Ovary (tissue), 9 donors: ENCODE measurements around the gene PLD6. TPM values are rescaled to one million over a fixed set of nuclear protein-coding genes. Genes with fewer than 3 reads are reported as not detected.

Experiments used
- DNase-seq, 5 donors: peaks; one replicate each; pipeline ENCODE4 v3.0.0-alpha.2; 2019 to 2020
- H3K27ac ChIP-seq, 2 donors: fragments of 200-600 bp; one replicate each; pipeline versions ENCODE4 v1.5.1 to v1.8.0; 2019 to 2022
- H3K27me3 ChIP-seq: fragments of 200-600 bp; one replicate; pipeline ENCODE4 v1.8.0; 2022
- H3K36me3 ChIP-seq: fragments of 200-600 bp; sonication (generic); one replicate; pipeline ENCODE4 v1.5.1; 2019
- H3K4me1 ChIP-seq: one replicate; pipeline ENCODE4 v1.8.1; 2013; ENCODE audit warnings: mild to moderate bottlenecking, moderate library complexity; ENCODE audit not compliant: insufficient read depth
- H3K4me3 ChIP-seq: fragments of 200-600 bp; sonication (generic); one replicate; pipeline ENCODE4 v1.5.1; 2017
- H3K9me3 ChIP-seq, 2 donors: fragments of 200-600 bp in 1 of 2; sonication (generic) in 1 of 2; one replicate each; pipeline versions ENCODE4 v1.5.1 to v1.8.1; 2013 to 2019; ENCODE audit warnings: mild to moderate bottlenecking in 1 of 2, moderate library complexity in 1 of 2
- CTCF ChIP-seq, 3 donors: fragments of 450-650 bp in 2 of 3; fragments of 200-600 bp in 1 of 3; IDR thresholded peaks; one replicate each; pipeline versions ENCODE4 v1.5.1 to v1.8.0; 2016 to 2022; ENCODE audit warnings: antibody characterized with exemption in 3 of 3, mild to moderate bottlenecking in 1 of 3
- EP300 ChIP-seq: sonication (generic); formaldehyde crosslinking; IDR thresholded peaks from one replicate; pipeline ENCODE4 v1.6.1; 2017; ENCODE audit warnings: antibody characterized with exemption
- POLR2A ChIP-seq: fragments of 450-650 bp; IDR thresholded peaks from one replicate; pipeline ENCODE4 v1.6.1; 2017; ENCODE audit warnings: antibody characterized with exemption, mild to moderate bottlenecking, moderate library complexity
- WGBS, 3 donors: extraction: QIAGEN DNeasy Blood & Tissue Kit in 1 of 3; methylation state at CpG; one replicate each; pipeline versions ENCODE4 v1.1.5 to v1.1.7; 2013 to 2017; 5-methylcytosine and 5-hydroxymethylcytosine counted together
- intact Hi-C, 4 donors: fragments of 100-400 bp; cut with DNase I; formaldehyde crosslinking; loops; one replicate each; pipeline versions ENCODE4 v1.11.0 to v1.15.1; 2022 to 2023
- polyA plus RNA-seq, 2 donors: library from polyadenylated mRNA; stranded (reverse); fragments of 200-250 nt in 1 of 2; fragments of 350-450 nt in 1 of 2; fragmentation: Illumina TruSeq in 1 of 2; extraction: RNeasy Lipid Tissue Mini Kit (QIAGEN cat#74804) in 1 of 2; gene quantifications; one replicate each; pipeline ENCODE4 v1.2.3, GENCODE V29; 2013 to 2014
- total RNA-seq, 7 donors: library from RNA; depleted of rRNA in 2 of 7; stranded (reverse); fragments of >200 nt in 2 of 7; fragmentation: NEBNext Ultra II Directional in 3 of 7; extraction: Animal tissue kit (Norgen Biotek cat#: 25700) in 3 of 7; gene quantifications; one replicate each; pipeline versions ENCODE4 v1.1.0 to v1.2.4, GENCODE V29; 2016 to 2023
- donor health status: DM: no; HTN: no; CAD: no; lungs with moderate emphysema.
- donor health status: DM: no; HTN: no; CAD: no.
- donor health status: Bipolar disorder and iron deficiency.
- donor health status: DM: yes; HTN: yes; CAD: no.
- donor health status: DM: no; HTN: no; CAD: no.
- donor health status: DM: yes; HTN: yes; CAD: no.

PLD6 gene
- total and polyA plus RNA-seq, 9 donors, result 2.7 to 12.8 (median 7.3) TPM

- no peak for DNase-seq
- Histone ChIP-seq H3K4me3 (no peak overlapping the region), H3K27me3 (no peaks in the 10 kb centered on the region), H3K4me1 (no peaks in the 10 kb centered on the region), H3K27ac (no peak overlapping the region), H3K36me3 (no peaks in the 10 kb centered on the region), H3K9me3 (no peaks in the 10 kb centered on the region)
- intact Hi-C loops, result no loop called here
- TF ChIP-seq CTCF (IDR thresholded peaks at IDR 0.05) (no peak), POLR2A (no peak), EP300 (no peak)
- 21 to 59% (median 36%) methylated on average over 5 of the region's 5 CpGs for WGBS, 3 donors
Observed at GRCh38 chr17:17154556-17154955, 51.6 kb downstream of the PLD6 start.

GRCh38 chr17:17153709-17154108 is 52.4 kb downstream of the PLD6 start:
- H3K4me1 ChIP-seq, result no peaks in the 10 kb centered on the region
- H3K36me3 ChIP-seq, result no peaks in the 10 kb centered on the region
- no peak overlapping the region for H3K4me3 ChIP-seq
- DNase-seq, result no peak
- TF ChIP-seq POLR2A, result no peak
- no peak for TF ChIP-seq CTCF (IDR thresholded peaks at IDR 0.05)
- TF ChIP-seq EP300, result no peak
- no peaks in the 10 kb centered on the region for H3K9me3 ChIP-seq
- 78 to 83% (median 80%) methylated on average over 7 of the region's 7 CpGs for WGBS, 3 donors
- H3K27ac ChIP-seq, result no peak overlapping the region
- H3K27me3 ChIP-seq, result no peaks in the 10 kb centered on the region
- intact Hi-C loops, result no loop called here

- no peaks in the 10 kb centered on the region for H3K36me3 ChIP-seq
- 79 to 81% (median 80%) methylated on average over 9 of the region's 9 CpGs for WGBS, 3 donors
- H3K27me3 ChIP-seq, result no peaks in the 10 kb centered on the region
- H3K9me3 ChIP-seq, result no peaks in the 10 kb centered on the region
- no peaks in the 10 kb centered on the region for H3K4me1 ChIP-seq
- H3K4me3 ChIP-seq, result no peak overlapping the region
- intact Hi-C loops, result no loop called here
- TF ChIP-seq CTCF (IDR thresholded peaks at IDR 0.05), result no peak
- no peak for TF ChIP-seq EP300
- TF ChIP-seq POLR2A, result no peak
- DNase-seq, result no peak
- H3K27ac ChIP-seq, result no peak overlapping the region
Observed at GRCh38 chr17:17153071-17153470, 53.1 kb downstream of the PLD6 start.

GRCh38 chr17:17152385-17152784 is 53.7 kb downstream of the PLD6 start:
- no peak overlapping the region for H3K4me3 ChIP-seq
- DNase-seq, result no peak
- no peaks in the 10 kb centered on the region for H3K36me3 ChIP-seq
- H3K27ac ChIP-seq, result no peak overlapping the region
- no peaks in the 10 kb centered on the region for H3K27me3 ChIP-seq
- WGBS, 3 donors, result 85 to 90% (median 88%) methylated on average over 4 of the region's 4 CpGs
- intact Hi-C loops, result no loop called here
- H3K4me1 ChIP-seq, result no peaks in the 10 kb centered on the region
- no peaks in the 10 kb centered on the region for H3K9me3 ChIP-seq
- TF ChIP-seq POLR2A, result no peak
- TF ChIP-seq EP300, result no peak
- no peak for TF ChIP-seq CTCF (IDR thresholded peaks at IDR 0.05)

GRCh38 chr17:17151962-17152361 is 54.2 kb downstream of the PLD6 start:
- no peak overlapping the region for H3K4me3 ChIP-seq
- H3K27ac ChIP-seq, result no peak overlapping the region
- peak; percentile 60 to 78 (median 64) for DNase-seq
- 38 to 50% (median 47%) methylated on average over 8 of the region's 8 CpGs for WGBS, 3 donors
- no peaks in the 10 kb centered on the region for H3K27me3 ChIP-seq
- no peak for TF ChIP-seq CTCF (IDR thresholded peaks at IDR 0.05)
- no peak for TF ChIP-seq EP300
- TF ChIP-seq POLR2A, result no peak
- no peaks in the 10 kb centered on the region for H3K4me1 ChIP-seq
- H3K9me3 ChIP-seq, result no peaks in the 10 kb centered on the region
- intact Hi-C loops, result no loop called here
- no peaks in the 10 kb centered on the region for H3K36me3 ChIP-seq
